ENCODE results near the gene ZFR.

GRCh38 chr5:32421075-32421474, 23.5 kb downstream of the ZFR start:
- TF ChIP-seq CTCF (IDR thresholded peaks at IDR 0.05) (no peak), POLR2AphosphoS5 (IDR thresholded peaks at IDR 0.05; ENCODE audit: low read depth, low read length) (no peak)

All from Panc1 (cell line).